SK-N-SH treated with all-trans-retinoic acid at 6 μM for 48 hours (cell line): Measurements from ENCODE around the gene CFAP57.

Experiments
- ATAC-seq: fragments of 200-7000 bp; cut with Tn5 transposase; 3 replicates; pipeline ENCODE4 v1.9.1; 2020; ENCODE audit warnings: mild to moderate bottlenecking, moderate library complexity
- CSDC2 ChIP-seq: fragments of 250-450 bp; sonication (Bioruptor Pico); IDR thresholded peaks from 2 replicates; pipeline ENCODE4 v1.5.0; 2020; ENCODE audit warnings: mild to moderate bottlenecking, moderate library complexity
- CSRNP3 ChIP-seq: fragments of 250-450 bp; sonication (Bioruptor Pico); IDR thresholded peaks from 2 replicates; pipeline ENCODE4 v1.5.1; 2021; ENCODE audit warnings: mild to moderate bottlenecking, moderate library complexity
- ESRRG ChIP-seq: fragments of 250-450 bp; sonication (Bioruptor Pico); IDR thresholded peaks from 2 replicates; pipeline ENCODE4 v1.6.1; 2021; ENCODE audit warnings: mild to moderate bottlenecking
- GLIS3 ChIP-seq: fragments of 250-450 bp; sonication (Bioruptor Pico); IDR thresholded peaks from 2 replicates; pipeline ENCODE4 v1.5.0; 2020; ENCODE audit warnings: mild to moderate bottlenecking, moderate library complexity
- ISL1 ChIP-seq: fragments of 250-450 bp; sonication (Bioruptor Pico); IDR thresholded peaks from 2 replicates; pipeline ENCODE4 v2.1.2; 2022; ENCODE audit warnings: mild to moderate bottlenecking, moderate library complexity
- OSR1 ChIP-seq: fragments of 250-450 bp; sonication (Bioruptor Pico); IDR thresholded peaks from 2 replicates; pipeline ENCODE4 v1.8.0; 2022; ENCODE audit warnings: moderate library complexity, mild to moderate bottlenecking, inconsistent platforms
- PATZ1 ChIP-seq: fragments of 250-450 bp; sonication (Bioruptor Pico); IDR thresholded peaks from 2 replicates; pipeline ENCODE4 v1.8.0; 2020; ENCODE audit warnings: mild to moderate bottlenecking, moderate library complexity, borderline replicate concordance
- POU6F1 ChIP-seq: fragments of 250-450 bp; sonication (Bioruptor Pico); IDR thresholded peaks from 2 replicates; pipeline ENCODE4 v1.8.0; 2021; ENCODE audit warnings: low read depth, mild to moderate bottlenecking, moderate library complexity, borderline replicate concordance
- PPARA ChIP-seq: fragments of 250-450 bp; sonication (Bioruptor Pico); IDR thresholded peaks from 2 replicates; pipeline ENCODE4 v1.5.0; 2020; ENCODE audit warnings: mild to moderate bottlenecking, borderline replicate concordance
- RARB ChIP-seq: fragments of 250-450 bp; sonication (Bioruptor Pico); IDR thresholded peaks from 2 replicates; pipeline ENCODE4 v1.8.0; 2021; ENCODE audit warnings: mild to moderate bottlenecking, moderate library complexity
- SNAI2 ChIP-seq: fragments of 250-450 bp; sonication (Bioruptor Pico); IDR thresholded peaks from 2 replicates; pipeline ENCODE4 v1.5.0; 2020; ENCODE audit warnings: mild to moderate bottlenecking, moderate library complexity
- TCF4 ChIP-seq: fragments of 250-450 bp; sonication (Bioruptor Pico); IDR thresholded peaks from 2 replicates; pipeline ENCODE4 v1.8.0; 2021; ENCODE audit warnings: mild to moderate bottlenecking, moderate library complexity, borderline replicate concordance
- TOX ChIP-seq: fragments of 250-450 bp; sonication (Bioruptor Pico); IDR thresholded peaks from 2 replicates; pipeline ENCODE4 v1.8.0; 2021; ENCODE audit warnings: mild to moderate bottlenecking, moderate library complexity, borderline replicate concordance
- TSHZ2 ChIP-seq: fragments of 250-450 bp; sonication (Bioruptor Pico); IDR thresholded peaks from 2 replicates; pipeline ENCODE4 v1.5.0; 2020; ENCODE audit warnings: mild to moderate bottlenecking, moderate library complexity
- ZC3H10 ChIP-seq: fragments of 250-450 bp; sonication (Bioruptor Pico); IDR thresholded peaks from 2 replicates; pipeline ENCODE4 v1.5.1; 2021; ENCODE audit warnings: mild to moderate bottlenecking, moderate library complexity
- ZFP3 ChIP-seq: fragments of 250-450 bp; sonication (Bioruptor Pico); IDR thresholded peaks from 2 replicates; pipeline ENCODE4 v1.5.0; 2020; ENCODE audit warnings: mild to moderate bottlenecking, moderate library complexity
- ZFP30 ChIP-seq: fragments of 450-650 bp; formaldehyde crosslinking; IDR thresholded peaks from 2 replicates; pipeline ENCODE4 v1.5.0; 2022; ENCODE audit warnings: mild to moderate bottlenecking, moderate library complexity
- ZNF565 ChIP-seq: fragments of 450-650 bp; formaldehyde crosslinking; conservative IDR thresholded peaks from 2 replicates; pipeline ENCODE4 v1.5.0; 2020; ENCODE audit warnings: low read depth, mild to moderate bottlenecking, moderate library complexity
- ZNF70 ChIP-seq: fragments of 450-650 bp; formaldehyde crosslinking; IDR thresholded peaks from 2 replicates; pipeline ENCODE4 v1.5.0; 2020; ENCODE audit warnings: mild to moderate bottlenecking, moderate library complexity
- ZNF8 ChIP-seq: fragments of 450-650 bp; formaldehyde crosslinking; IDR thresholded peaks from 2 replicates; pipeline ENCODE4 v1.5.0; 2020; ENCODE audit warnings: mild to moderate bottlenecking, moderate library complexity

Gene CFAP57

GRCh38 chr1:43271186-43272118 lies 99.3 kb downstream of the CFAP57 start:
- no peak for ATAC-seq
- TF ChIP-seq ZNF8 (CRISPR knock-in tag), result no peak
- no peak for TF ChIP-seq SNAI2 (CRISPR knock-in tag)
- TF ChIP-seq ZNF70 (CRISPR knock-in tag), result no peak
- TF ChIP-seq PPARA (CRISPR knock-in tag), result no peak
- TF ChIP-seq PATZ1 (CRISPR knock-in tag), result no peak
- no peak for TF ChIP-seq TOX (CRISPR knock-in tag)
- TF ChIP-seq ZNF565, result no peak
- no peak for TF ChIP-seq ZFP3 (CRISPR knock-in tag)
- TF ChIP-seq GLIS3, result no peak
- no peak for TF ChIP-seq ISL1 (CRISPR knock-in tag)
- no peak for TF ChIP-seq POU6F1
- TF ChIP-seq ZC3H10 (CRISPR knock-in tag), result no peak
- TF ChIP-seq CSDC2, result no peak

- ATAC-seq, result no peak
- TF ChIP-seq ZC3H10 (CRISPR knock-in tag), result no peak
- TF ChIP-seq OSR1 (CRISPR knock-in tag), result no peak
- no peak for TF ChIP-seq POU6F1
- no peak for TF ChIP-seq ZNF565
- TF ChIP-seq ZNF8 (CRISPR knock-in tag), result no peak
- TF ChIP-seq ZFP30 (CRISPR knock-in tag), result no peak
- no peak for TF ChIP-seq ZNF70 (CRISPR knock-in tag)
- TF ChIP-seq GLIS3, result no peak
- TF ChIP-seq TOX (CRISPR knock-in tag), result no peak
- no peak for TF ChIP-seq TSHZ2 (CRISPR knock-in tag)
- no peak for TF ChIP-seq CSRNP3 (CRISPR knock-in tag)
- TF ChIP-seq PPARA (CRISPR knock-in tag), result no peak
These were observed 100.0 kb downstream of the CFAP57 start for GRCh38 chr1:43272161-43272560.

GRCh38 chr1:43272576-43273571 lies 100.7 kb downstream of the CFAP57 start:
- no peak for ATAC-seq
- TF ChIP-seq OSR1 (CRISPR knock-in tag) (no peak), PATZ1 (CRISPR knock-in tag) (no peak), SNAI2 (CRISPR knock-in tag) (no peak), RARB (CRISPR knock-in tag) (no peak), TCF4 (CRISPR knock-in tag) (no peak), ESRRG (no peak), POU6F1 (no peak)
